OCI-M2 (cell line): ENCODE results near the gene NFAT5.
"Not testable (repeated sequence)": the region's sequence is repeated elsewhere in the genome, so short reads cannot be mapped to it uniquely, and the experiment has no call there.

Experiments
- DNase-seq: peaks from one replicate; lab custom pipeline; 2025; ENCODE audit not compliant: unreplicated experiment; lab: John Stamatoyannopoulos, UW

NFAT5 gene

DNA sequence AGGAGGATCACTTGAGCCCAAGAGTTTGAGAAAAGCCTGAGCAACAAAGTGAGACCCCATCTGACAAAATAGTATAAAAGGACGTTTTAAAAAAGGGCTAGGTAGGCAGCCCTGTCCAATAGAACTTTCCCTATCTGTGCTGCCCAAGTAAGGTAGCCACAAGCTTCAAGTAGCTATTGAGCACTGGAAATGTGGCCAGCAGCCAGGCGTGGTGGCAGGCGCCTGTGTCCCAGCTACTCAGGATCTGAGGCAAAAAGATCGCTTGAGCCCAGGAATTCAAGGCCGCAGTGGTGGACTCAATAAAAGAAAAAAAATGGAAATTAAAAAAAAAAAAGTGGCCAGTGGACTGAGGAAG is 162.1 kb downstream of the NFAT5 start:
- no peak for DNase-seq

DNA sequence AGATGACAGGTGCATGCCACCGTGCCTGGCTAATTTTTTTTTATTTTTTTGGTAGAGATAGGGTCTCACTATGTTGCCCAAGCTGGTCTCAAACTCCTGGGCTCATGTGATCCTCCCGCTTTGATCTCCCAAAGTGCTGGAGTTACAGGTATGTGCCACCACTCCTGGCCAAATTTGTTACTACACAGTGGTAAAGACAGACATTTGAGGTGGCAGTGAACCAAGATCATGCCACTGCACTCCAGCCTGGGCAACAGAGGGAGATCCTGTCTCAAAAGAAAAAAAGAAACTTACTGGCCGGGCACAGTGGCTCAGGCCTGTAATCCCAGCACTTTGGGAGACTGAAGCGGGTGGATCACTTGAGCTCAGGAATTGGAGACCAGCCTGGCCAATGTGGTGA is 163.3 kb downstream of the NFAT5 start:
- DNase-seq = not testable (repeated sequence)

- DNase-seq = not testable (repeated sequence)
Measured at GRCh38 chr16:69731280-69731679, 165.5 kb downstream of the NFAT5 start.

- no peak for DNase-seq
Measured at GRCh38 chr16:69732101-69732500, 166.3 kb downstream of the NFAT5 start.

- no peak for DNase-seq
Measured at GRCh38 chr16:69741519-69741918, 175.8 kb downstream of the NFAT5 start.

- no peak for DNase-seq
Measured at GRCh38 chr16:69741951-69742904, 176.5 kb downstream of the NFAT5 start.

DNA sequence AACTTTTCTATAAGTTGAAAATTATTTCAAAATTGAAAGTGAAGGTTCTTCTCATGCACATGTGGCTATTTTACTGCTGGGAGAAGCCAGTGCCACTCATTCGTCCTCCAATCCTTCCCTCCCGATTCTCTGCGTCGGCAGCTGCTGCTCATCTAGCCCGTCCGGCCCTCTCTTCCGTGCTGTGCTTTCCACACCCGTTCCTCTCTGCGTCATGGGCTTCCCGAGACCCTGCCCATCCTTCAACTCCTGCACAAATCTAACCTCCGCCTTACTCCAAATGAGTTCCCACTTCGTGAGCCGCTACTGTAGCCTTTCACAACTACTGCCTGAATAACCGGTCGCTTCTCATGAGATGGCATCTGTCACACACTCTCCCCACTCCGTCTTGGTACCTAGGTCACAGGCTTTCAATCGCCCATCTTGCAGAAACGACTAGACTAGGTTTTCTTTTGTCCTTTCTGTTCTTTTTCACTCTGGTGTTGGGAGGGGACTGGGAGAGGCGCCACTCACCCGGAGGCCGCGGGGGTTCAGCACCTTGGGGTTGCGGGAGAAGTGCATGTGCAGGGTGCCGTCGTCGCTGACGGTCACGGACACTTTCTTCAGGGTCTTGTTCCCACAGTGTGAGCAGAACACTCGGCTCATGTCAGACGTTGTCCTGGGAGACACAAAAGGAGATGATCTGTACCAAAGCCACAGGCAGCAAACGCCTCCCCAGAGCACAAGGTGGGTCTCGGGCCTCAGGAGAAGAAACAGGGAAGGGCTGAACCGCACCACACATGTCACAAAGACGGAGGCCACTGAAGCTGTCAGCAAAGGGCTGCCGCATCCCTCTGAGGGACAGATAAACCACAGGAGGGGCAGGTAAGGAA is 178.8 kb downstream of the NFAT5 start:
- no peak for DNase-seq

- DNase-seq = no peak
Measured at GRCh38 chr16:69745232-69745612, 179.5 kb downstream of the NFAT5 start.

DNA sequence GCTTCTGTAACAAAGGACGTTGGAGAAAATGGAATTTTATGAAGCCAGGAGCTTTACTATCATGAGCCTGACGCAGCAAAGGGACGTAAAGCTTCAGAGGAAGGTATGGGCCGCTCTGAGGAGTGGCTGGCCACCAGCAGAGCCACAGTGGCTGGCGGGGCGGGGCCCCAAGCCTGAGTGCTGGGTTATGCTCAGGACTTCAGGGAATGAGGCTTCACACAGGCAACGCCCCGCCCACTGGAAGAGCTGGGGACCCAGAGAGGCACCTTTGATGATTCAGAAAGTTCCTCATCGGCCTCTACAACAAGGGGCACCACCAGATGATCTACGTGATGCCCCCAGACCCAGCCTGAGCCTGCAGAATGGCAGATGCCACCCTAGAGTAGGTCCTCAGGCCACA is 180.2 kb downstream of the NFAT5 start:
- DNase-seq = no peak

DNA sequence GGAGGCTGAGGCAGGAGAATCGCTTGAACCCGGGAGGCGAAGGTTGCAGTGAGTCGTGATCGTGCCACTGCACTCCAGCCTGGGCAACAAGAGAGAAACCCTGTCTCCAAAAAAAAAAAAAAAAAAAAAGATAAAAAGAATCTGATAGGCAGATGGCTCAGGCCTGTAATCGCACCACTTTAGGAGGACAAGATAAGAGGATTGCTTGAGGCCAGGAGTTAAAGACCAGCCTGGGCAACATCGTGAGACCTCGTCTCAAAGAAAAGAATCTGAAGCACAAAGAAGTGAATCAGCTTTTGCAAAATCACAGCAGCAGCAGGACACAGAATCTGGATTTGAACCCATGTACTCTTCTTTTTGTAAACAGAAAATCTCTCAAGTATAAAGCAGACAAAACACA is 181.3 kb downstream of the NFAT5 start:
- no peak for DNase-seq

- no peak for DNase-seq
Measured at GRCh38 chr16:69748694-69749345, 183.1 kb downstream of the NFAT5 start.

DNA sequence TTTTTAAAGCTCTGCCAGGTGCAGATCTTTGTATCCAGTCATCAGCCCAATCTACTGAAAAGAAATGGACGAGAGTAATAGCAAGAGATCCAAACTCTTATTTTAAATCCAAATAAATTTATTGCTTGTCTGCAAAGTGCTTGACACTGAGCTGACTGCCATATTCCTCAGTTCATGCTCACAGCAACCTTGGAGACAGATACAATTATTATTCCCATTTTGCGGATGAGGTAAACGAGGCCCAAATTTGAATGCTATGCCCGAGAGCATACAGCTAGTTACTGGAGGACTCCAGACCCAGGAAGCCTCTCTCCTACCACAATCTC is 188.3 kb downstream of the NFAT5 start:
- DNase-seq = no peak
